Measurements from ENCODE around the gene NT5M. TPM values are rescaled to one million over a fixed set of nuclear protein-coding genes. Genes with fewer than 3 reads are reported as not detected.

Gene NT5M
- total and polyA plus RNA-seq, 11 donors = 4.1 to 15.1 (median 7.6) TPM

DNA sequence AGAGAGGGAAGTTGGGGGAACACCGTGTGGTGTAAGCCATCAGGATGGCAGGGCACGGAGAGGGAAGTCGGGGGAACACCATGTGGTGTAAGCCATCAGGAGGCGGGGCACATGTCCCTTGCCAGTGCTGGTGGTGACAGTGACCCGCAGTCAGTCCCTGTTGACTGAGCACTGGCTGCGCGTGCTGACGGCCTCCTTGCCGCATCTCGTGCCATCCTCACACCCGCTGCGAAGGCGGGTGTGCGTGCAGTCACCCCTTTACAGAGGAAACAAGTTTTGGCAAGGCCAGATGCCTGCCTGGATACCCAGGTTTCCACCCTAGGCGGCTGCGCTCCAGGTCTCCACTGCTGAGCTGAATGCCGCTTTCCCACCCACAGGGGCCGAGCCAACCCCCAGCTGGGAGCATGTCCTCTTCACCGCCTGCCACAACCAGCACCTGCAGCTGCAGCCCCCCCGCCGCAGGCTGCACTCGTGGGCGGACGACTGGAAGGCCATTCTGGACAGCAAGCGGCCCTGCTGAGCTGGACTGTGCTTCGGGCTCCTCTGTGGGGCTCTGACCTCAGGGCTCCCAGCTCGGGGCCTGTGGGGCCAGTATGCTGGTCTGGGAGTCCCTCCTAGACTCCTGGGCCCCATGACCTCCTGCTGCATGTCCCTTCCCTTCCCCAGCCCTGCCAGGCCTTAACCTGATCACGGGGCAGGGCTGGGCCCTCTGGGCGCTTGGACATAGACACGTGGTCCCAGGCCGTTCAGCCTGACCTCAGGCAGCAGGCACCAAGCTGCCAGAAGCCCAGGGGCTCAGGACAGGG, 43.5 kb downstream of the NT5M start:
- Histone ChIP-seq H3K36me3 (no peaks in the 10 kb centered on the region), H3K27ac (no peak overlapping the region), H3K4me1 (peaks cover 0 to 5% (median 1%) of the 10 kb centered on the region in 12 donors), H3K27me3 (no peaks in the 10 kb centered on the region), H3K4me3 (no peak overlapping the region), H3K9me3 (no peaks in the 10 kb centered on the region)
- intact Hi-C loops (cut with DNase I) = no loop called here
- WGBS, 4 donors = 90 to 95% (median 93%) methylated on average over 27 to 31 of the region's 31 CpGs
- ATAC-seq (no peak), DNase-seq (peak in 1 of 5 donors; percentile 41)
- TF ChIP-seq, protein P1, sequence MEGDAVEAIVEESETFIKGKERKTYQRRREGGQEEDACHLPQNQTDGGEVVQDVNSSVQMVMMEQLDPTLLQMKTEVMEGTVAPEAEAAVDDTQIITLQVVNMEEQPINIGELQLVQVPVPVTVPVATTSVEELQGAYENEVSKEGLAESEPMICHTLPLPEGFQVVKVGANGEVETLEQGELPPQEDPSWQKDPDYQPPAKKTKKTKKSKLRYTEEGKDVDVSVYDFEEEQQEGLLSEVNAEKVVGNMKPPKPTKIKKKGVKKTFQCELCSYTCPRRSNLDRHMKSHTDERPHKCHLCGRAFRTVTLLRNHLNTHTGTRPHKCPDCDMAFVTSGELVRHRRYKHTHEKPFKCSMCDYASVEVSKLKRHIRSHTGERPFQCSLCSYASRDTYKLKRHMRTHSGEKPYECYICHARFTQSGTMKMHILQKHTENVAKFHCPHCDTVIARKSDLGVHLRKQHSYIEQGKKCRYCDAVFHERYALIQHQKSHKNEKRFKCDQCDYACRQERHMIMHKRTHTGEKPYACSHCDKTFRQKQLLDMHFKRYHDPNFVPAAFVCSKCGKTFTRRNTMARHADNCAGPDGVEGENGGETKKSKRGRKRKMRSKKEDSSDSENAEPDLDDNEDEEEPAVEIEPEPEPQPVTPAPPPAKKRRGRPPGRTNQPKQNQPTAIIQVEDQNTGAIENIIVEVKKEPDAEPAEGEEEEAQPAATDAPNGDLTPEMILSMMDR (IDR thresholded peaks at IDR 0.05) = no peak
- no peak for TF ChIP-seq POLR2A (IDR thresholded peaks at IDR 0.05)

DNA sequence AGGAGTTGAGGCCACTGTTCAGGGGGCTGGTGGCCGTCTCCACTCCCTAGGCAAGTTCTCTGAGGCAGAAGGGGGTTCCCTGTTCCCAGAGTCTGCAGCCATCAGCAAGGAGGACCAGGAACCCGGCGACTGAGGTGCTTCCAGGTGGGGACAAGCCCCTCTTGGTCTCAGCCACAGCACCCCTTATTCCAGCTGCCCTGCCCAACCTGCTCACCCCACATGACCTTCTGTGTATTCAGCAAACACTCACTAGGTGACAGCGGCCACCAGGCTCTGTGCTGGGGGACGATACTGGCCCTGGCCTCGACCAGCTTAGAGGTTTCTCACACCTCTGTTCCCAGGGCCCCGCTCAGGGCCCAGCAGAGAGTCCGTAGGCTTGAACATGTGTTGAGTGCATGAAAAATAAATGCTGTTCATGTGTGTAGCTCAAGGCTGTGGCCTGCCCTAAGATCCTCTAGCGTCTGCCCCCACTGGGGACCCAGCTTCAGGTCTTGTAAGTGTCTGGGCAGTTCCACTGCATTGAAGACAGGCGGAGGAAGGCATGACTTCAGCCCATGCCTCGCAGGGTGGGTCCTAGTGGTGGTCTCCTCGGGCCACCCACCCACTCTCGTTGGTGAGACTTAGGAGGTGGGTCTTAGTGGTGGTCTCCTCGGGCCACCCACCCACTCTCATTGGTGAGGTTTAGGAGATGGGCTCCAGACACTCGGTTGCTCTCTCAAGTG, 44.2 kb downstream of the NT5M start:
- no peak overlapping the region for H3K27ac ChIP-seq
- 88 to 95% (median 92%) methylated on average over 15 of the region's 15 CpGs for WGBS, 4 donors
- no peaks in the 10 kb centered on the region for H3K36me3 ChIP-seq
- H3K4me3 ChIP-seq = no peak overlapping the region
- no peaks in the 10 kb centered on the region for H3K27me3 ChIP-seq
- no peaks in the 10 kb centered on the region for H3K9me3 ChIP-seq
- peaks cover 0 to 11% (median 7%) of the 10 kb centered on the region in 12 donors for H3K4me1 ChIP-seq
- ATAC-seq (no peak), DNase-seq (peak in 1 of 5 donors; percentile 49)
- TF ChIP-seq, protein P1 (IDR thresholded peaks at IDR 0.05) = no peak
- no peak for TF ChIP-seq POLR2A (IDR thresholded peaks at IDR 0.05)
- intact Hi-C loops (cut with DNase I) = no loop called here

DNA sequence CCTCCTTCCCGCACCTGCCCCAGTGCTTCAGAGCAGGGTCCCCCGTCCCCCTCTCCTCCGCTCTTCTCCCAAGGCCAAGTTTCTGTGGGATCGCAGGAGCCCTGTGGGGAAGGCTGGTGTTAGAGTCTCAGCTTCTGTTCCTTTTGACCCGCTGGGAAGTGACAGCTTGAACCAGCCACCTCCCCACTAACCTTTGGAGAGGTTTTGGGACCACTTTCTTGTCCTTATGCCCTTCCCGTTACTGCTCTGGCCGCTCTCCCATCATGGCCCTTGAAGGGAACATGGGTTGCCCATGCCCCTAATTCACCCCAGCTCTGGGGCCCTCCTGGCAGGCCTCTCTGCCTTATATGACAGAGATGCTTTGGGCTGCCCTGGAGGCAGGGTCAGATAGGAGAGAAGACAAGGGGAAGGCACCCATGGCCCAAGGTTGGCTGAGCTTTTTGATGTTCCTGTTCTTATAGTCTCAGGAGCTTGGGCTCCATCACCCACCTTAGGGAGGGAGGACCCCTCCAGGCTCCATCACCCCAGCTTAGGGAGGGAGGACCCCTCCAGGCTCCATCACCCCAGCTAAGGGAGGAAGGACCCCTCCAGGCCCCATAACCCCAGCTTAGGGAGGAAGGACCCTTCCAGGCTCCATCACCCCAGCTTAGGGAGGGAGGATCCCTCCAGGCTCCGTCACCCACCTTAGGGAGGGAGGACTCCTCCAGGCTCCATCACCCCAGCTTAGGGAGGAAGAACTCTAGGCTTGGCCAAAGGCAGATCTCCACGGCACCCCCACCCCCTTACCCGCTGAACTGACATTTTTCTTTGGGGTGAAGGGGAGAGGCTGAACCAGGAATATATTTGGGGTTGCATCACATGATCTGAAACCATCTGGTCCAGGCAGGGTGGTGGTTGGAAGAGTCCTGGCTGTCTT, 45.0 kb downstream of the NT5M start:
- peaks cover 0 to 15% (median 8%) of the 10 kb centered on the region in 12 donors for H3K4me1 ChIP-seq
- no peak overlapping the region for H3K27ac ChIP-seq
- ATAC-seq = no peak
- 93 to 96% (median 95%) methylated on average over 7 to 10 of the region's 10 CpGs for WGBS, 4 donors
- H3K4me3 ChIP-seq = no peak overlapping the region
- no peaks in the 10 kb centered on the region for H3K9me3 ChIP-seq
- no peaks in the 10 kb centered on the region for H3K27me3 ChIP-seq
- no peak for TF ChIP-seq POLR2A (IDR thresholded peaks at IDR 0.05)
- TF ChIP-seq, protein P1 (IDR thresholded peaks at IDR 0.05) = no peak
- intact Hi-C loops (cut with DNase I) = no loop called here
- peak in 1 of 5 donors; percentile 17 for DNase-seq
- H3K36me3 ChIP-seq = no peaks in the 10 kb centered on the region

Measured in heart left ventricle (tissue), 16 donors.